HG02981 (cell line): ENCODE data around the gene ADAMTS7.
"Not testable (repeated sequence)": the region's sequence is repeated elsewhere in the genome, so short reads cannot be mapped to it uniquely, and the experiment has no call there.

Experiments
- ATAC-seq: cut with Tn5 transposase; IDR thresholded peaks from one replicate; pipeline ENCODE4 v1.9.1; 2021; ENCODE audit warnings: mild to moderate bottlenecking, moderate library complexity; ENCODE audit not compliant: unreplicated experiment

Gene ADAMTS7

GRCh38 chr15:78830514-78831228 is 19.4 kb upstream of the ADAMTS7 start:
- no peak for ATAC-seq

GRCh38 chr15:78828920-78829319 is 17.7 kb upstream of the ADAMTS7 start:
- ATAC-seq, result no peak

GRCh38 chr15:78822514-78822913 is 11.2 kb upstream of the ADAMTS7 start:
- no peak for ATAC-seq

GRCh38 chr15:78811825-78812183 is 540 bp upstream of the ADAMTS7 start:
- no peak for ATAC-seq

GRCh38 chr15:78810362-78811123 is 721 bp downstream of the ADAMTS7 start:
- ATAC-seq, result peak; percentile 5

GRCh38 chr15:78810003-78810361 is 1.3 kb downstream of the ADAMTS7 start:
- no peak for ATAC-seq

- no peak for ATAC-seq
These were observed 2.7 kb downstream of the ADAMTS7 start for GRCh38 chr15:78808550-78808949.

GRCh38 chr15:78807359-78807758 is 3.9 kb downstream of the ADAMTS7 start:
- ATAC-seq, result no peak

GRCh38 chr15:78804391-78804792 is 6.9 kb downstream of the ADAMTS7 start:
- no peak for ATAC-seq

GRCh38 chr15:78800806-78801205 is 10.5 kb downstream of the ADAMTS7 start:
- no peak for ATAC-seq

- ATAC-seq, result no peak
These were observed 11.1 kb downstream of the ADAMTS7 start for GRCh38 chr15:78800189-78800588.

- ATAC-seq, result not testable (repeated sequence)
These were observed 12.2 kb downstream of the ADAMTS7 start for GRCh38 chr15:78799102-78799501.

- not testable (repeated sequence) for ATAC-seq
These were observed 12.9 kb downstream of the ADAMTS7 start for GRCh38 chr15:78798355-78798754.

GRCh38 chr15:78797951-78798350 is 13.3 kb downstream of the ADAMTS7 start:
- no peak for ATAC-seq

- no peak for ATAC-seq
These were observed 14.8 kb downstream of the ADAMTS7 start for GRCh38 chr15:78796510-78796909.

- no peak for ATAC-seq
These were observed 16.2 kb downstream of the ADAMTS7 start for GRCh38 chr15:78795043-78795442.

GRCh38 chr15:78794446-78794845 is 16.8 kb downstream of the ADAMTS7 start:
- ATAC-seq, result not testable (repeated sequence)

- ATAC-seq, result no peak
These were observed 19.9 kb downstream of the ADAMTS7 start for GRCh38 chr15:78791357-78791756.

- no peak for ATAC-seq
These were observed 21.2 kb downstream of the ADAMTS7 start for GRCh38 chr15:78790027-78790426.

- no peak for ATAC-seq
These were observed 21.6 kb downstream of the ADAMTS7 start for GRCh38 chr15:78789615-78790014.

- ATAC-seq, result no peak
These were observed 23.1 kb downstream of the ADAMTS7 start for GRCh38 chr15:78788016-78788660.

GRCh38 chr15:78782402-78782801 is 28.9 kb downstream of the ADAMTS7 start:
- not testable (repeated sequence) for ATAC-seq
